T-cell (primary cell): ENCODE measurements around the gene PRICKLE2. TPM values are rescaled to one million over a fixed set of nuclear protein-coding genes. Genes with fewer than 3 reads are reported as not detected.

Experiments used
- ATAC-seq, 4 experiments: fragments of 200-7000 bp in 3 of 4; fragments of 150-1000 bp in 1 of 4; cut with Tn5 transposase; replicated peaks in 1 of 4; 1 replicate in 3 of 4; 2 replicates in 1 of 4; pipeline ENCODE4 v1.10.0; 2021; ENCODE audit warnings: moderate library complexity in 3 of 4, mild to moderate bottlenecking in 2 of 4, moderate number of reproducible peaks in 1 of 4
- CTCF ChIA-PET, 2 donors: fragments of 300-600 bp; sonication (Branson Sonifier 250); formaldehyde crosslinking; loops; one replicate each; lab custom pipeline; 2022; ENCODE audit warnings: antibody characterized with exemption in 2 of 2; lab: Charles Lee
- POLR2A ChIA-PET, 2 donors: fragments of 300-600 bp; sonication (Branson Sonifier 250); formaldehyde crosslinking; loops; one replicate each; lab custom pipeline; 2022; ENCODE audit warnings: antibody characterized with exemption in 2 of 2; lab: Charles Lee
- DNase-seq, 35 experiments: peaks; one replicate each; pipeline versions ENCODE4 v3.0.0 to v3.0.0-alpha.2; 2013 to 2023
- H3K27ac ChIP-seq: one replicate; pipeline ENCODE4 v1.5.1; 2013; ENCODE audit warnings: low read length
- H3K27me3 ChIP-seq, 2 experiments: replicated peaks in 1 of 2; 1 replicate in 1 of 2; 2 replicates in 1 of 2; pipeline versions ENCODE4 v1.6.1 to v1.7.0; 2013; ENCODE audit warnings: low read length in 1 of 2, mixed read lengths in 1 of 2; ENCODE audit not compliant: control insufficient read depth in 2 of 2, insufficient read depth in 2 of 2; ENCODE audit errors: extremely low read depth in 1 of 2
- H3K36me3 ChIP-seq, 2 donors: 1 replicate in 1 of 2; 2 replicates in 1 of 2; pipeline versions ENCODE4 v1.6.1 to v1.7.0; 2013; ENCODE audit warnings: low read length in 1 of 2; ENCODE audit not compliant: control insufficient read depth in 2 of 2, insufficient read depth in 1 of 2; ENCODE audit errors: extremely low read depth in 1 of 2
- H3K4me1 ChIP-seq, 2 experiments: 1 replicate in 1 of 2; 2 replicates in 1 of 2; pipeline versions ENCODE4 v1.6.1 to v1.7.0; 2013; ENCODE audit warnings: low read length in 2 of 2, mixed read lengths in 1 of 2; ENCODE audit not compliant: insufficient read depth in 2 of 2, control insufficient read depth in 1 of 2; ENCODE audit errors: extremely low read depth in 1 of 2
- H3K4me3 ChIP-seq, 2 donors: 1 replicate in 1 of 2; 2 replicates in 1 of 2; pipeline versions ENCODE4 v1.5.1 to v1.7.0; 2013; ENCODE audit warnings: mild to moderate bottlenecking in 2 of 2, low read length in 1 of 2, moderate library complexity in 1 of 2; ENCODE audit not compliant: control insufficient read depth in 1 of 2; ENCODE audit errors: extremely low read depth in 1 of 2
- H3K9me3 ChIP-seq: 2 replicates; pipeline ENCODE4 v1.7.0; 2013
- H3K27ac Mint-ChIP-seq, 2 donors: one replicate each; pipeline ENCODE4 v1.8.0; 2020 to 2021; ENCODE audit warnings: mild to moderate bottlenecking in 2 of 2, mixed read lengths in 2 of 2
- H3K27me3 Mint-ChIP-seq, 2 donors: one replicate each; pipeline ENCODE4 v1.8.0; 2021 to 2022; ENCODE audit warnings: mixed read lengths in 2 of 2
- H3K36me3 Mint-ChIP-seq: one replicate; pipeline ENCODE4 v1.8.0; 2021; ENCODE audit warnings: mixed read lengths
- H3K4me1 Mint-ChIP-seq, 3 donors: one replicate each; pipeline ENCODE4 v1.8.0; 2020 to 2022; ENCODE audit warnings: mixed read lengths in 3 of 3, mild to moderate bottlenecking in 1 of 3
- H3K4me3 Mint-ChIP-seq, 3 donors: one replicate each; pipeline ENCODE4 v1.8.0; 2020 to 2022; ENCODE audit warnings: mild to moderate bottlenecking in 3 of 3, mixed read lengths in 3 of 3, moderate library complexity in 3 of 3
- H3K9me3 Mint-ChIP-seq, 3 donors: one replicate each; pipeline ENCODE4 v1.8.0; 2020 to 2022; ENCODE audit warnings: mixed read lengths in 3 of 3
- WGBS: methylation state at CpG from one replicate; pipeline ENCODE4 v1.1.5; 2013; ENCODE audit warnings: missing lambda C conversion rate; ENCODE audit not compliant: insufficient coverage; 5-methylcytosine and 5-hydroxymethylcytosine counted together
- total RNA-seq, 35 experiments: library from RNA in 6 of 35; stranded (reverse) in 6 of 35; fragments of 120-200 nt in 1 of 35; gene quantifications; one replicate each; pipeline versions ENCODE4 v1.2.1 to v1.2.4 and lab custom pipeline; 2013 to 2026

Gene PRICKLE2
- total RNA-seq, 5 donors from 2014 or later (not counting 1 experiment from before 2014, with no cell fraction given), result 0.06 to 0.13 (median 0.09) TPM; not detected in 2

GRCh38 chr3:64099316-64099715 lies 126.0 kb downstream of the PRICKLE2 start:
- CTCF ChIA-PET, result no interaction called here
- Histone ChIP-seq H3K9me3 (no peaks in the 10 kb centered on the region), H3K4me1 (no peaks in the 10 kb centered on the region), H3K4me3 (no peak overlapping the region), H3K36me3 (no peaks in the 10 kb centered on the region), H3K27me3 (peaks cover 0 to 8% of the 10 kb centered on the region in 2 experiments), H3K27ac (no peak overlapping the region)
- POLR2A ChIA-PET, result no interaction called here
- Mint-ChIP-seq H3K4me3 (no peak overlapping the region), H3K27ac (no peak overlapping the region), H3K36me3 (no peaks in the 10 kb centered on the region), H3K4me1 (no peaks in the 10 kb centered on the region), H3K27me3 (peaks cover 7 to 20% of the 10 kb centered on the region in 2 donors), H3K9me3 (no peaks in the 10 kb centered on the region)
- 92% methylated on average over 26 of the region's 26 CpGs for WGBS
- DNase-seq (no peak), ATAC-seq (no peak)

- H3K27ac ChIP-seq, result no peak overlapping the region
- no peaks in the 10 kb centered on the region for H3K9me3 Mint-ChIP-seq
- H3K27ac Mint-ChIP-seq, result no peak overlapping the region
- WGBS, result 43% methylated on average over 2 of the region's 3 CpGs
- no peak overlapping the region for H3K4me3 Mint-ChIP-seq
- DNase-seq, result no peak
- H3K4me3 ChIP-seq, result no peak overlapping the region
- H3K4me1 Mint-ChIP-seq, result no peaks in the 10 kb centered on the region
- no peak for ATAC-seq
- POLR2A ChIA-PET, result no interaction called here
- no peaks in the 10 kb centered on the region for H3K36me3 Mint-ChIP-seq
- CTCF ChIA-PET, result no interaction called here
- H3K27me3 ChIP-seq, result peaks cover 0 to 8% of the 10 kb centered on the region in 2 experiments
- H3K27me3 Mint-ChIP-seq, result peaks cover 7 to 20% of the 10 kb centered on the region in 2 donors
- H3K4me1 ChIP-seq, result no peaks in the 10 kb centered on the region
- H3K9me3 ChIP-seq, result no peaks in the 10 kb centered on the region
- no peaks in the 10 kb centered on the region for H3K36me3 ChIP-seq
Measured at GRCh38 chr3:64098670-64099069, 126.6 kb downstream of the PRICKLE2 start.

- H3K27ac Mint-ChIP-seq, result no peak overlapping the region
- CTCF ChIA-PET, result no interaction called here
Measured at GRCh38 chr3:64097920-64098319, 127.3 kb downstream of the PRICKLE2 start.

GRCh38 chr3:64095802-64096201 lies 129.5 kb downstream of the PRICKLE2 start:
- ChIA-PET POLR2A (no interaction called here), CTCF (no interaction called here)
- peaks cover 0 to 8% of the 10 kb centered on the region in 2 experiments for H3K27me3 ChIP-seq
- H3K27ac ChIP-seq, result no peak overlapping the region
- no peak for ATAC-seq
- H3K9me3 ChIP-seq, result no peaks in the 10 kb centered on the region
- 57% methylated on average over 1 of the region's 3 CpGs for WGBS
- H3K27me3 Mint-ChIP-seq, result peaks cover 8 to 16% of the 10 kb centered on the region in 2 donors
- H3K27ac Mint-ChIP-seq, result no peak overlapping the region
- DNase-seq, result no peak
- no peaks in the 10 kb centered on the region for H3K36me3 ChIP-seq
- H3K4me1 ChIP-seq, result no peaks in the 10 kb centered on the region
- H3K4me1 Mint-ChIP-seq, result no peaks in the 10 kb centered on the region
- H3K9me3 Mint-ChIP-seq, result no peaks in the 10 kb centered on the region
- H3K4me3 ChIP-seq, result no peak overlapping the region
- no peak overlapping the region for H3K4me3 Mint-ChIP-seq
- no peaks in the 10 kb centered on the region for H3K36me3 Mint-ChIP-seq

More at GRCh38 chr3:64097920-64098319, 127.3 kb downstream of the PRICKLE2 start:
- 96% methylated on average over 3 of the region's 5 CpGs for WGBS
- Histone ChIP-seq H3K27ac (no peak overlapping the region), H3K4me1 (no peaks in the 10 kb centered on the region), H3K36me3 (no peaks in the 10 kb centered on the region), H3K27me3 (peaks cover 0 to 8% of the 10 kb centered on the region in 2 experiments), H3K9me3 (no peaks in the 10 kb centered on the region), H3K4me3 (no peak overlapping the region)
- ATAC-seq (no peak), DNase-seq (no peak)
- H3K36me3 Mint-ChIP-seq, result no peaks in the 10 kb centered on the region
- POLR2A ChIA-PET, result no interaction called here
- H3K4me3 Mint-ChIP-seq, result no peak overlapping the region
- H3K4me1 Mint-ChIP-seq, result no peaks in the 10 kb centered on the region
- H3K27me3 Mint-ChIP-seq, result peaks cover 7 to 22% of the 10 kb centered on the region in 2 donors
- no peaks in the 10 kb centered on the region for H3K9me3 Mint-ChIP-seq

- no peak overlapping the region for H3K27ac ChIP-seq
- Mint-ChIP-seq H3K36me3 (no peaks in the 10 kb centered on the region), H3K27me3 (peaks cover 8 to 16% of the 10 kb centered on the region in 2 donors), H3K4me3 (no peak overlapping the region), H3K9me3 (no peaks in the 10 kb centered on the region), H3K4me1 (no peaks in the 10 kb centered on the region), H3K27ac (no peak overlapping the region)
- ATAC-seq (no peak), DNase-seq (no peak)
- ChIA-PET CTCF (no interaction called here), POLR2A (no interaction called here)
- no peaks in the 10 kb centered on the region for H3K4me1 ChIP-seq
- no peak overlapping the region for H3K4me3 ChIP-seq
- no peaks in the 10 kb centered on the region for H3K9me3 ChIP-seq
- peaks cover 0 to 8% of the 10 kb centered on the region in 2 experiments for H3K27me3 ChIP-seq
- no peaks in the 10 kb centered on the region for H3K36me3 ChIP-seq
- 100% methylated on average over 1 of the region's 2 CpGs for WGBS
Measured at GRCh38 chr3:64094713-64095079, 130.6 kb downstream of the PRICKLE2 start.

- no peaks in the 10 kb centered on the region for H3K9me3 ChIP-seq
- Mint-ChIP-seq H3K4me1 (no peaks in the 10 kb centered on the region), H3K9me3 (no peaks in the 10 kb centered on the region), H3K27me3 (peaks cover 7 to 15% of the 10 kb centered on the region in 2 donors), H3K27ac (no peak overlapping the region), H3K36me3 (no peaks in the 10 kb centered on the region), H3K4me3 (no peak overlapping the region)
- no peak for ATAC-seq
- no peaks in the 10 kb centered on the region for H3K4me1 ChIP-seq
- no peak overlapping the region for H3K4me3 ChIP-seq
- H3K36me3 ChIP-seq, result no peaks in the 10 kb centered on the region
- no peak overlapping the region for H3K27ac ChIP-seq
- WGBS, result 89% methylated on average over 1 of the region's 3 CpGs
- H3K27me3 ChIP-seq, result peaks cover 0 to 1% of the 10 kb centered on the region in 2 experiments
- POLR2A ChIA-PET, result no interaction called here
- CTCF ChIA-PET, result no interaction called here
- no peak for DNase-seq
Measured at GRCh38 chr3:64093825-64094712, 131.2 kb downstream of the PRICKLE2 start.
